ENCODE results near the gene PRRC1.

GRCh38 chr5:127518319-127518621 lies 830 bp downstream of the PRRC1 start:
- TF ChIP-seq, protein P1, sequence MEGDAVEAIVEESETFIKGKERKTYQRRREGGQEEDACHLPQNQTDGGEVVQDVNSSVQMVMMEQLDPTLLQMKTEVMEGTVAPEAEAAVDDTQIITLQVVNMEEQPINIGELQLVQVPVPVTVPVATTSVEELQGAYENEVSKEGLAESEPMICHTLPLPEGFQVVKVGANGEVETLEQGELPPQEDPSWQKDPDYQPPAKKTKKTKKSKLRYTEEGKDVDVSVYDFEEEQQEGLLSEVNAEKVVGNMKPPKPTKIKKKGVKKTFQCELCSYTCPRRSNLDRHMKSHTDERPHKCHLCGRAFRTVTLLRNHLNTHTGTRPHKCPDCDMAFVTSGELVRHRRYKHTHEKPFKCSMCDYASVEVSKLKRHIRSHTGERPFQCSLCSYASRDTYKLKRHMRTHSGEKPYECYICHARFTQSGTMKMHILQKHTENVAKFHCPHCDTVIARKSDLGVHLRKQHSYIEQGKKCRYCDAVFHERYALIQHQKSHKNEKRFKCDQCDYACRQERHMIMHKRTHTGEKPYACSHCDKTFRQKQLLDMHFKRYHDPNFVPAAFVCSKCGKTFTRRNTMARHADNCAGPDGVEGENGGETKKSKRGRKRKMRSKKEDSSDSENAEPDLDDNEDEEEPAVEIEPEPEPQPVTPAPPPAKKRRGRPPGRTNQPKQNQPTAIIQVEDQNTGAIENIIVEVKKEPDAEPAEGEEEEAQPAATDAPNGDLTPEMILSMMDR (IDR thresholded peaks at IDR 0.05): no peak
- TF ChIP-seq ZFX (IDR thresholded peaks at IDR 0.05; ENCODE audit: borderline replicate concordance): no peak
